Sciatic nerve (tissue), 2 donors: ENCODE results near the gene HEATR1. TPM values are rescaled to one million over a fixed set of nuclear protein-coding genes. Genes with fewer than 3 reads are reported as not detected.
"Not testable (repeated sequence)": the region's sequence is repeated elsewhere in the genome, so short reads cannot be mapped to it uniquely, and the experiment has no call there.

Experiments used
- ATAC-seq: fragments of 200-7000 bp; cut with Tn5 transposase; one replicate; pipeline ENCODE4 v1.9.1; 2020; ENCODE audit warnings: mild to moderate bottlenecking, moderate library complexity
- DNase-seq: peaks from one replicate; pipeline ENCODE4 v3.0.0-alpha.2; 2020; ENCODE audit warnings: low spot score
- intact Hi-C: fragments of 100-400 bp; cut with DNase I; formaldehyde crosslinking; loops from one replicate; pipeline ENCODE4 v1.14.2; 2022
- total RNA-seq: library from RNA; stranded (reverse); fragmentation: NEBNext Ultra II Directional; extraction: Animal tissue kit (Norgen Biotek cat#: 25700); gene quantifications from one replicate; pipeline ENCODE4 v1.2.1, GENCODE V29; 2021
- donor health status: DM: no; HTN: no; CAD: no.
- donor health status: DM: no; HTN: no; CAD: no.

Gene HEATR1, protein sequence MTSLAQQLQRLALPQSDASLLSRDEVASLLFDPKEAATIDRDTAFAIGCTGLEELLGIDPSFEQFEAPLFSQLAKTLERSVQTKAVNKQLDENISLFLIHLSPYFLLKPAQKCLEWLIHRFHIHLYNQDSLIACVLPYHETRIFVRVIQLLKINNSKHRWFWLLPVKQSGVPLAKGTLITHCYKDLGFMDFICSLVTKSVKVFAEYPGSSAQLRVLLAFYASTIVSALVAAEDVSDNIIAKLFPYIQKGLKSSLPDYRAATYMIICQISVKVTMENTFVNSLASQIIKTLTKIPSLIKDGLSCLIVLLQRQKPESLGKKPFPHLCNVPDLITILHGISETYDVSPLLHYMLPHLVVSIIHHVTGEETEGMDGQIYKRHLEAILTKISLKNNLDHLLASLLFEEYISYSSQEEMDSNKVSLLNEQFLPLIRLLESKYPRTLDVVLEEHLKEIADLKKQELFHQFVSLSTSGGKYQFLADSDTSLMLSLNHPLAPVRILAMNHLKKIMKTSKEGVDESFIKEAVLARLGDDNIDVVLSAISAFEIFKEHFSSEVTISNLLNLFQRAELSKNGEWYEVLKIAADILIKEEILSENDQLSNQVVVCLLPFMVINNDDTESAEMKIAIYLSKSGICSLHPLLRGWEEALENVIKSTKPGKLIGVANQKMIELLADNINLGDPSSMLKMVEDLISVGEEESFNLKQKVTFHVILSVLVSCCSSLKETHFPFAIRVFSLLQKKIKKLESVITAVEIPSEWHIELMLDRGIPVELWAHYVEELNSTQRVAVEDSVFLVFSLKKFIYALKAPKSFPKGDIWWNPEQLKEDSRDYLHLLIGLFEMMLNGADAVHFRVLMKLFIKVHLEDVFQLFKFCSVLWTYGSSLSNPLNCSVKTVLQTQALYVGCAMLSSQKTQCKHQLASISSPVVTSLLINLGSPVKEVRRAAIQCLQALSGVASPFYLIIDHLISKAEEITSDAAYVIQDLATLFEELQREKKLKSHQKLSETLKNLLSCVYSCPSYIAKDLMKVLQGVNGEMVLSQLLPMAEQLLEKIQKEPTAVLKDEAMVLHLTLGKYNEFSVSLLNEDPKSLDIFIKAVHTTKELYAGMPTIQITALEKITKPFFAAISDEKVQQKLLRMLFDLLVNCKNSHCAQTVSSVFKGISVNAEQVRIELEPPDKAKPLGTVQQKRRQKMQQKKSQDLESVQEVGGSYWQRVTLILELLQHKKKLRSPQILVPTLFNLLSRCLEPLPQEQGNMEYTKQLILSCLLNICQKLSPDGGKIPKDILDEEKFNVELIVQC (N-terminal part only)
- total RNA-seq: 33.7 TPM

DNA sequence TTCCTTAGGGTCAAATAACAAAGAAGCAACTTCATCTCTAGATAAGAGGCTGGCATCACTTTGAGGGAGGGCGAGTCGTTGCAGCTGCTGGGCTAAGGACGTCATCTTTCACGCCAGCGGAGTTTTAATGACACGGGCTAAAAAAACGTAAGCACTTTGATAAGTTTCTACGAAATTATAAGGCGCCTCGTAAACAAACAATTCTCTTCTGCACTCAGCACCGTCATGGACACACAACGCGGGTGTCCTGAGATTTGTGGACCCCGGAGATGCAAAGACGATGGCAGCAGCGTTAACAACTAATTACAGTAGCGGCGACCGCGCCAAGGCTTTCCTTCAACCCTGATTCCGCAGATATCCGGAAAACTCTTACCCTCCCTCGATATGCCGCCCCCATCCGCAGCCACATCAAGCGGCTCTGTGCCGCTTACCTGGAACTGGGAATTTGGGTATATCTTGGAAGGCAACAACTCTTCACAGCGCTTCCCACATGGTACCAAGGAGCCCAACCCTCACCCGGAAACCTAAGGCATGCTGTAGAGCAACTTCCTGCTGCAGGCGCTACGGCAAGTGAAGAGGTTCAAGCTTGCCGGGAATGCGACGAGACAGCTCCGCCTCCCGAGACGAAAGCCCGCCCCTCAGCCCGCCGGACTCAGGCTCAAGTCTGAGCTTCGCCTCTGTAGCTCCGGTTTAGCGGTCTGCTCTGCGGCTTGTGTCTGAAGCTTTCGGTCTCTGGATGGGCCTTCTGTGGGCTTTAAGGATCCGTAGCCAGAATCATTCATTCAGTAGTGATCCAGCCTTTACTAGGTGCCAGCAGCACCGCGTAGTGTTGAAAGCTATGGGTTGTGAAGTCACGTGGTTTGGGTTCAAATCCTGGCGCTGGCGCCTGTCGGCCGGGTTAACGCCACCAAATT lies at the start of gene HEATR1:
Gene HEATR1 (minus strand): TSS at position 526 of the 914 bp plus-strand sequence. CDS start 421 bp downstream, at position 105.
- intact Hi-C loops: no loop called here
- DNase-seq (peak; percentile 95), ATAC-seq (peak; percentile 100)

DNA sequence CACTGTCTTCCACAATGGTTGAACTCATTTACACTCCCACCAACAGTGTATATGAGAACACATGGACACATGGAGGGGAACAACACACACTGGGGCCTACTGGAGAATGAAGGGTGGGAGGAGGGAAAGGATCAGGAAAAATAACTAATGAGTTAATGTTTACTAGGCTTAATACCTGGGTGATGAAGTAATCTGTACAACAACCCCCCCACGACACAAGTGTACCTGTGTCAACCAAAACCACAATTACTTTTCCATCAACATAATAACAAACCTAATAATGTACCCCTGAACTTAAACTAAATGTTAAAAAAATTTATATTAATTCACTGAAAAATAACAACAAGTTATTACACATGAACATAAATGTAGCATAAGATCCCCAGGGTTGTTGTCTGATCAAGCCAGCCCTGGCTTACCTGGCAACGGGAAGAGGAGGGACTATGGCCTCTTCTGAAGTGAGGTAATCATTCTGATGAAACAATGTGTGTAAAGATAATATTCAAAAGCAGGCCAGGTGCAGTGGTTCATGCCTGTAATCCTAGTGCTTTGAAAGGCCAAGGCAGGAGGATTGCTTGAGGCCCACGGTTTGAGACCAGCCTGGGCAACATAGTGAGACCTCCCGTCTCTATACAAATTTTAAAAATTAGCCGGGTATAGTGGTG lies 40.8 kb upstream of the HEATR1 start:
- DNase-seq (no peak), ATAC-seq (no peak)
- intact Hi-C loops: no loop called here

DNA sequence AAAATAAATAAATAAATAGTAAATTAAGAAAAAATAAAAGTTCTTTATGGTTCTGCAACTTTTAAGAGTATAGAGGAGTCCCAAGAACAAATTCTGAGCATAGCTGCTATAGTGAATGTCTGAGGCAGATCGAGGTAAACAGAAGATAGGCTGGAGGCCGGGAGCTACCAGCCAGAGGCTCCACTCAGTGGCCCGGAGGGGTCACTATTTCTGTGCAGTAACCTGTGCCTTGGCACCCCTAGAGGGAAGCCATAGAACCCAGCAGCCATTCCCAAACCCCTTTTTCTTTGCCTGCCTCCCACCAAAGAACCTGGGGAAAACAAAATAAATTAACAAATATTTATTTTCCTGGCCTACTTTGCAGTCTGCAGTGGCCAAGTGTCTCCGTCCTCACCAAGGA lies 38.4 kb upstream of the HEATR1 start:
- DNase-seq: no peak
- no peak for ATAC-seq
- intact Hi-C loops: no loop called here

- DNase-seq (no peak), ATAC-seq (no peak)
- intact Hi-C loops: no loop called here
Observed at GRCh38 chr1:236639686-236640085, 35.4 kb upstream of the HEATR1 start.

GRCh38 chr1:236638945-236639344 lies 34.6 kb upstream of the HEATR1 start:
- no peak for ATAC-seq

DNA sequence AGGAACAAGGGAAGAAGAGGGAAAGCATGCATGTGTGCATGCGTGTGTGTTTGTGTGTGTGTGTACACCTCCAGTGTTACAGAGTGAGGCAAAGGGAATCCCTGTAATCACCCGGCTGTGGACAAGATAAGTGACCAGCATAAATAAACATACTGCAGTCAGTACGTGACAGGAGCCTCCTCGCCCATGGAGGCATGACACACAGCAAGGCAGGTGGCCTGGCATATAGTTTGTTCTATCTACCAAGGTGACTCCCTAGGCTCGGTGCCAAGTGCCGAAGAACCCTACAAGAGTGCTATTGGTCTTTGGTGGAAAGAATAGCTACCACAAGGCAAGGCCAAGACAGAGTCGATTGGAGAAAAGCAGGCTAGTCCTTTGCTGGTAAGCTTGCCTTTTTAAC lies 31.7 kb upstream of the HEATR1 start:
- intact Hi-C loops: no loop called here
- ATAC-seq (no peak), DNase-seq (no peak)

More at GRCh38 chr1:236638945-236639344, 34.6 kb upstream of the HEATR1 start:
- intact Hi-C loops: no loop called here
- no peak for DNase-seq

DNA sequence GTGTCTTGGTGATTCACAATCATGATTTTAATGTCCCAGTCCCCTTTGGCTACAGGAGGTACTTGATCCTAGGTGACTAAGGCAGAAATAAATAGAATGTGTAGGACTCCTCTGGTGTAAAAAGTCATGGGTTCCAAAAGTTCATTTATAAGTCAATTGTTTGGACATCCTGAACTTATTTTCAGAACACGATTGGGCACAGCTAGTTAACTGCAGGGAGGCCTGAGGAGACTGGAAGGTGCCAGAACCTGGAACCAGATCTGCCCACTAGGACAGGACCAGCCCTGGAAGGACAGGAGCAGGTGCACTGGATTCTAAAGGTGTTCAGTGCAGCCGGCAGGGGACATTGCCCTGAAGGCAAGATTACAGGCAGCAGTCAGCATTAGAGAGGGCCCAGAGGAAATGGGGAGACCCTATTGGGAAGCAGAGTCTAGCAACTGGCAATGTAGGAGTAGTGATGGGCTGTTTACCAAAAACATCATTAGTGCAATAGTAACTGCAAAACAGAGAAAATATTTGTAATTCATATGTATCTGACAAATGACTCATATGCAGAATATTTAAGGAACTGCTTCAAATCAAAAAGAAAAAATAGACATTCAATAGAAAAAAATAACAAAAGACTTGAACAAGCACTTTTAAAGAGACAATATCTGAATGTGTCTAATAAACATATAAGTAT lies 23.6 kb upstream of the HEATR1 start:
- DNase-seq: no peak
- ATAC-seq: no peak
- intact Hi-C loops: no loop called here

DNA sequence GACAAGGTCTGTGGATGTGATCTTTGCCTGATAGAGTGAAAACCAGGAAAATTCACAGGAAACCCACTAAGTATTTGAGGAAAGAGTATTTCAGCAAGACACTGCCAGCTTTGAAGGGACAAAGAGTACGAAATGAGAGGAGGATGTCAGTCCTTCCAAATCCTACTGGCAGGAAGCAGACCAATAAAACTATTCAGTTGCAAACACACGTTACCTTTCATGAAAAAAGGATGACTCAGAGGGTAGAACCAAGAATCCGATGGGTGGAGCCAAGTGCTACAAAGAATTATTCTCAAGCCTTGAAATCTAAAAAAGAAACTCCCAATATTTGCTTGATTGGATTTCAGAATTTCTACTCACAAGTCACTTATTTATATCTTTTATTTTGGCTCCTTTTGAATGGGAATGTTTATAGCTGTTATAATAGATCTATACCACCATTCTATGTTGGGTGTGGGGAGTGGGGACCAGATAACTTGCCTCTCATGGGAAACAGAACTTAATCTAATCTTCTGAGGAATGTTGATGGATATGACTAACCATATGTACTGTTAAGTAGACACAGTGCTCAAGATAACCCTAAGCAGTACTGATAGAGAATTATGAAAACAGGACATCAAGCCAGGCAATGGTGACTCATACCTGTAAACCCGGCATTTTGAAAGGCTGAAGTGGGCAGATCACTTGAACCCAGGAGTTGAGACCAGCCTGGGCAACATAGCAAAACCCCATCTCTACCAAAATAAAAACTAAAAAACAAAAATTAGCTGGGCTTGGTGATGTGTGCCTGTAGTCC lies 19.3 kb upstream of the HEATR1 start:
- DNase-seq (no peak), ATAC-seq (no peak)
- intact Hi-C loops: no loop called here

DNA sequence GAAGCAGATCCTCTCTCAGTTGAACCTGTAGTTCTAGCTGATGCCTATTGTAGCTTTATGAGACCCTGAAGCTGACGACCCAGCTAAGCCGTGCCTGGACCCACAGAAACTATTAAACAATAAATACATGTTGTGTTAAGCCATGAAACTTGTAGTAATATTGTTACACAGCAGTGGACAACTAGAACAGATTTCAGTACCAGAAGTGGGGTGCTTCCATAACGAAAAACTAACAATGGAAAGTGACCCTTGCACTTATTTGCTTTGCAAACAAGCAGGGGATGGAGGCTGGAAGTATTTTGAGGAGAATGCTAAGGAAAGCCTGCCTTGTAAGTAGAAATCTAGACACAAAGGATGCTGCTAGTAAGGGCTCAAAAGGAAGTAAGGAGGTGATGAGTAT lies 18.1 kb upstream of the HEATR1 start:
- DNase-seq: no peak
- no peak for ATAC-seq
- intact Hi-C loops: no loop called here

GRCh38 chr1:236619398-236619797 lies 15.1 kb upstream of the HEATR1 start:
- DNase-seq: no peak
- intact Hi-C loops: no loop called here
- ATAC-seq: no peak

GRCh38 chr1:236618507-236618906 lies 14.2 kb upstream of the HEATR1 start:
- DNase-seq: no peak
- no peak for ATAC-seq
- intact Hi-C loops: no loop called here

- DNase-seq (no peak), ATAC-seq (no peak)
- intact Hi-C loops: no loop called here
Observed at GRCh38 chr1:236615399-236616148, 11.3 kb upstream of the HEATR1 start.

GRCh38 chr1:236612349-236612748 lies 8.0 kb upstream of the HEATR1 start:
- intact Hi-C loops: no loop called here
- no peak for DNase-seq
- ATAC-seq: no peak

DNA sequence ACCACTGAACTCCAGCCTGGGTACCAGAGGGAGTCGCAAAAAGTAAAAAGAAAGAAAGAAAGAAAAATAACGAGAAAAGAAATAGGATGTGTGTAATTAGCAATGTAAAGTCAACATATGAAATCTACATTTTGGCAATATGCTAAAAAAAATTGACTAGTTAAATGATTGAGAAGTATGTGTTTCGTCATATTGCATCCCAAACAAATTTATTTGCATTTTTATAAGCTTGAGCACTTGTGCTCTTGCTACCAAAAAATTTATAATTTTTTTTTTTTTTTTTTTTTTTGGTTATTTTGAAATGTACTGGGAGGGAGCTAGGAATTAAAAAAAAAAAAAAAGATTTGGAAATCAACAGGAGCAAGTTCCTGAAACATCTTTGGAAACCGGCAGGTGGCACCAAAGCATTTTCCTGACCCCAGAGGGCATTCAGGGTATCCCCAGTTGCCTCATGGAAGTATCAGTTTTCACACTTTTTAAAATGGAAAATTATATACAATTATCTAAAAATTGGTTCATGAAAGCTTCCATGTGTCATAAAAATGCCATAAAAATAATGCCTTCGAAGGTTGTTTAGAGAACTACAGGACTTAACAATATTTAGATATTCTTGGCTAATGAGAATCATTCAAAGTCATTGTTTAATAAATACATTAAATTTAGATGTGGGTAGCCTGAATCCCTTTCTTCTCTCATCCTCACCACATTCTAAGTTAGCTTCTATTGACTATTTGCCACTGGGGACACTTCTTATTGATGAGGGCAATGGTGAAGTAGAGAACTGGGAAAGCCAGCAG lies 4.8 kb upstream of the HEATR1 start:
- DNase-seq (peak; percentile 66), ATAC-seq (no peak)
- intact Hi-C loops: no loop called here

DNA sequence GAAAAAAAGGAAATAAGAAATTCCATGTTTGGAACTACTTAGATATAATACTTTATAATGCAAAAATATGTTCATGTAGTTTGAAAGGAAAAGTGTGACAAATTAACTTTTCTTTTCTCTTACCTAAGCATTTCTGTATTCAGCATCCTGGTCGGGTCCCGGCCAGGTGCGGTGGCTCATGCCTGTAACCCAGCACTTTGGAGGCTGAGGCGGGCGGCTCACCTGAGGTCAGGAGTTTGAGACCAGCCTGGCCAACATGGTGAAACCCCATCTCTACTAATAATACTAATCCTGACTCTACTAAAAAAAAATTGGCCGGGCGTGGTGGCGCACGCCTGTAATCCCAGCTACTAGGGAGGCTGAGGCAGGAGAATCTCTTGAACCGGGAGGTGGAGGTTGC lies 3.3 kb upstream of the HEATR1 start:
- ATAC-seq, DNase-seq, intact Hi-C loops: not testable (repeated sequence)
